ENCODE results near the gene ZSWIM6. TPM values are rescaled to one million over a fixed set of nuclear protein-coding genes. Genes with fewer than 3 reads are reported as not detected.

ZSWIM6 gene
- polyA plus RNA-seq, 5 donors, result 17.4 to 26.1 (median 20.9) TPM

DNA sequence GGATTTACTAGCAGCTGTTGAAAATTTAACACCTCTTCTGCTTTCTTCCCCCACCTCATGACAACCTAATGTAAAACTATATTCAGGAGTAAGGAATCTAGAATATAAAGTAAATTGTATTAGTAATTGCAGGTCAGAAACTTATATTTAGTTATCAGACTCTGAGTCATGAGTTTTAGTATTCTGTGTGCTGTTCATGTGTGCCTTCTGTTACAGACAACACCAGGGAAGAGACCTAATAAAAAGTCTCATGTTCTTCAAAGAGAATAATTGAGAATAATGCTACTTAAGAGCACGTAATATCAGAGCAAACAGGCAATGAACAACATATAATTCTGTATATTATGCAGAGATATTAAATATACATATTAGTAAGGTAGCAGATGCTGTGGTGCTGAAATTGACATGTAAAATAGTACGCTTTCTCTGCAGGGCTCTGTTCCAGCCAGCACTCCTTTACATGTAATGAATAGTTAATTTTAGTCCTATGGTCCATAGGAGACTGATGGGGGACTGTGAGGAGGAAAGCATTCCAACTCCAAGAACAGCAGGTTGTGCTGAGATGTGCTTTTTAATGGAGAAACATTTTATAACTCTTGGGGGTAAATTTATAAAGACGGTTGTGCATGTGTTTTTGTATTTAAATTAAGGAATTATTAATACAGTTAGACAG lies 106.4 kb downstream of the ZSWIM6 start:
- DNase-seq, result no peak

DNA sequence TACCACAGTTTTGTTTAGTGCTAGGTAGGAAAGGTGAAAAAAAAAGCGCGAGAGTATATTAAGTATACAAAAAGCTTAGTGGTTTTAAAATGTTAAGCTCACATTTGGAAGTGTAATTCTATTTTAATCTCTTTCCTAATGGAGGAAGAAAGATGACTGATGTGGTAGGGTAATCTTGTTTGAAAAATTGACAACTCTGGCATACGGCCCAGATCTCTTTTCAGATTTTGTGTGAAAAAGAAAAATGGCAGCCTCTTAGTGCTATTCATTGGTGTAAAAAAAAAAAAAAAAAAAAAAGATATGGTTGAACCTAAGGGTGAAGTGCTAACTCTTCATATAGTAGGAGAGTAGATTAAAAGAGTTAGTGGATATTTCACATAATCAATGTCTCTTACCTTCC lies 108.0 kb downstream of the ZSWIM6 start:
- no peak for DNase-seq

DNA sequence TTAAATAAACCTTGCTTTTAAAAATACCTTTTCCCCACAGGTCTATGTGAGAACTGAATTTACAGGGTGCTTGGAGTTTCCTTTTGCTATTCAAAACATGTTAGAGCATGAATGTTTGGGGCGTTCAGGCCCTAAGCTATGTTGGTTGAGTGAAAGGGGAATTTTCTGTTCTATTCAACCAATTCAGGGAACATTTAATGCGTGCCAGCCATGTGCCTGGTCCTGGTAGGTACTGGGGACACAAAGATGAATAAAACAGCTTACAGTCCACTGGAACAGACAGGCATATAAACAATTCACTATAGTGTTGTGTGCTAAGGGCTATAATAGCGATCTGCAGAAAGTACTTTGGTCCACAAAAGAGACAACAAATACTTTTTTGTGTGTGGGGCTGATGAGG lies 108.5 kb downstream of the ZSWIM6 start:
- no peak for DNase-seq

DNA sequence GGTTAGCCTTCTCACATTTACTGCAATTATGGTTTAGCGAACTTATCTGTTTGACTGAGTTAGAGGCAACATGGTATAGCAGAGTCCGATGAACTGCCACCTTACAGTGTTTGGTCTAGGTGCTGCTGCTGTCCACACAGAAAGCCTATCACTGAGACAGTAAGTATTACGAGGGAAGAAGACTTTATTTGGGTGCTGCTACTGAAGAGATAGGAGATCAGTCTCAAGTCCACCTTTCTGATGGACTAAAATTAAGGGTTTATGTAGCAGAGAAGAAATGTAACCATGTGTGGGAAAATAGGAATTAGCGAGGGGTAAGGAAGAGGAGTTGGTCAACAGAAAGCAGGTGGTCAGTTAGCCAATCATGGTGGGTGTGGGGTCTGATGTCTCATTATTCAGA lies 109.7 kb downstream of the ZSWIM6 start:
- no peak for DNase-seq

DNA sequence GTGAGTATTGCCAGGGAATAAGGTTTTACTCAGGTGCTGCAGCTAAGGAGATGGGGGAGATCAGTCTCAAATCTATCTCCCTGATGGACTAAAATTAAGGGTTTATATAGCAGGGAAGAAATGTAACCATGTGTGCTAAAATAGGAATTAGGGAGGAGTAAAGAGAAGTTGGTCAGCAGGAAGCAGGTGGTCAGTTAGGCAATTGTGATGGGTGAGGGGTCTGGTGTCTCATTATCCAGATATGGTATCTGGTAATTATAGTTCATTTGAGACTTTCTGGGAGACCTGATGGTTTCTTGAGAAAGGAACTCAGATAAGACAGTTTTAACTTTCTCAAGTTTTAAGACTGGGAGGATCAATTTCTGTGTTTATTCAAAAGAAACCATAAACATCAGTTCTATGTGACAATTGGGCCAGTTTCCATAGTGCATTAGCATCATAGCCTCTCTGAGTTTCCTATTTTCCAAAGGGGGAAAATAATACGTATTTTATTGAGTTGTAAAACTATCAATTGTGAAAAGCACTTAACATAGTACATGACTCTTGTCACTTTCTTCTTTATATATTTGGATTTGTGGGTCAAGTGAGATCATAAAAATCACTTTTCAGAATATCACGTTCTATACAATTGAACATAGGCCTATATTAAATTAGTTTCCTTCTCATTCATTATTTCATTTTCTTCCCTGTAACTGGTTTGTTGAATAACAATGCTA lies 115.9 kb downstream of the ZSWIM6 start:
- DNase-seq, result no peak

DNA sequence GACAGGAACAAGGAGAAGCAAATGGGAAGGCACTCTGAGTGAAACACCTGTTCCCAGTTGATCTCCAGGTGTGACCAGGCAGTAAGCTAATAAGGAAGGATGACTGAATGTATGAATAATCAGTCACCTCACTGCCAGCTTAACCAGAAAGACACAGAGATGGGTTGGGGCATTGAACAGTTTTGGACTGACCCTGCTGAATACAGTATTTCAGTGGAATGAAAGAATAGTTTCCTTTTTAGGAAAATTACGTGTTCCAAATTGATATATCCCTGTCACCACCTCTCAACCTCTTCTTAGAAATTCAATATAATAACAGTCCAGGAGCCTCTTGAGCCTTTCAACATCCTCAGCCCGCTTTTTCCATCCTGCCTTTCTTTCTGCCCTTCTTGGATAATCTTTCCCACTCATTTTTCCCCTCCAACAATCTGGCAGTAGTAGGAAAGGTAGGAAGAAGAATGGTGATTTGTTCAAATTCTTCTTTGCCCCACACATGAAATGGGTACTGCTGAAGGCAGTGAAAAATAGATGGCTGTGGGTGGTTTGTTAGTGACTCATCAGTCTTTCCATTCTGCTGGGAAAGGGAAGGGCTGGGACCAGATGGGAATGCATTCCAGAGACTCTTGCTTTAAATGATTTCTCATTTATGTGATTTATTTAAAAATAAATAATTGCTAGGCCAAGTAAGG lies 117.9 kb downstream of the ZSWIM6 start:
- DNase-seq, result no peak

DNA sequence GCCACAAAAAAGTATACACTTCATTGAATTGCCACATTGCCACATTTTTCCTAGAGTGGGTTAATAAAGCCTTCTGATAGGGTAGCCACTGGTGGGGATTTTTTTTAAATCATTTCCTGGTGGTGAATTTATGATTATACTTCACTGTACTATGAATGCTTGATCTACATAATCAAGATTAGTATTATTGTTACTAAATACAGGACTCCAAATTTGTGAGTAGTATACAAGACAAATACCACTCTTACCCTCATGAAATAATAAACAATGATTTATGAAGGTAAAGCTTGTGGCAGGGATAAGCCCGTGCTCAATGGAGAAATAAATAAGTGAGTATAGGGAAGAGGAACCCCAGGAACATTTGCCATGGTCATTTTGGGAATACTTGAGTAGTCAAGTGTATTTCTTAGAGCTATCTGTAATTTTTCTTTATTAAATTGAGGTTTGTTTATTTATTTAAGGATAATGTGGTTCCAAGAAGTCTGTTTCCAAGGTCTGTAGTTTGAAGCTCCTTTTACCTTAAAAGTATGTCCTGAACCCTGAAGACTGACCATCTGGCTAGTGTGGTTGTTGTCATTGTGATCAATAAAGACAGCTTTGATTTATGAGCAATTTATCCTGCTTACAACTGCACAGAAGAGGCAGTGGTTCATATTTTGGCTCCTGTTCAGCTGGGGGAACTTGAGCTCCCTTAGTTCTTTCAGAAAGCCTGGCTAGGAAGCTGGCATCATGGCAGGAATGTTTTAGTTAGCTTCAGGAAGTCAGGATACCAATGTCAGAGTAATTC lies 118.6 kb downstream of the ZSWIM6 start:
- no peak for DNase-seq

DNA sequence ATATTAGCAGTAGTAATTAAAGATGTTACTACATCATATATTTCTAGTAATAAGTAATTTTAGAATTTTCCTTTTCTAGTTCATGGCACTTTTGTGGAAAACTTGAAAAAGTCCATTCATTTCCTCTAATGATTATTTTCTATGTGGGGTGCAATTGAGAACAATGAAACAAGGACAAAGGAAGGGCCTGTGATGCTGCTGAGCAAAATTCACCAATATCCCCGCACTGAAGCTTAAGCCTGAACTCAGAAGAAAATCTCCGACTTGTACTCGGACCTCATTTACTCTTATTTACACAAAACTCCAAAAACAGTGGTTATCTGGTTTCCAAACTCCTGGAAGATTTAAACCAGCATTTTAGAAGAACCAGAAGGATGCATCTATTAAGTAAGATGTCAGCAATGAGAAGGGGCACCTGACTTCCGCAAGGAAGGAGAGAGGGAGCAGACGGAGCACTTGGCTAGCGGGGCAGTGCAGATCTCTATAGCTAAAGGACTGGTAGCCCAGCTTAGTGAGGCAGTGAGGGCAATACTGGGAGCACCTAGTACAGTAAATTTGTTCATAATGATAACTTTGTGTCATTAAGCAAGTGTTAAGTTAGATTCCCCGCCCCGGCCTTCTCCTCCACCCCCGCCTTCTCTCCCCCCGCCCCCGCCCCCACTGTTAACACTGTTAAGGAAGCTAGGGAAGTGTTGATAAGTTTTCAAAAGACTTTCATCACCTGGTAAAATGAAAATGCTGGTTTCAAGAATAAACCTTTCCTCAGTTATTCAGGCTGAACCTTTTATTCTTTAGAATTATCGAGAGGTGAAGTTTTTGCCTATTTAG lies 123.3 kb downstream of the ZSWIM6 start:
- no peak for DNase-seq

DNA sequence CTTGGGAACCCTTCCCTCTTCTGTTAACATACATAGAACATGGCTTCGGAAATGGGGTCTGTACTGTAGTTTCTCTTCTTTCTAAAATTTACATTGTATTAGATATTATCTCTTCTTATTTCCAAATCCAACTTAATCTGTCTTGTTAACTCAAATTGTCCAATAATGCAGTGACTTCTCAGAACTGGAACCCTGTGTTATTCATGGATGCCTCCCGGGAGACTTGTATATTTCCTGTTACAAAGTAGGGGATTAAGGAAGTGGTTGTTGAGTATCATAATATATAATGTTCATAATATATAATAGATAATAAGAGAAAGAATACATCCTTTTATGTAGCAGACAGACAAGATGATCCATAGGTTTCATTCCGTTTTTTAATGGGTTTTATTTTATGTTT lies 128.4 kb downstream of the ZSWIM6 start:
- no peak for DNase-seq

DNA sequence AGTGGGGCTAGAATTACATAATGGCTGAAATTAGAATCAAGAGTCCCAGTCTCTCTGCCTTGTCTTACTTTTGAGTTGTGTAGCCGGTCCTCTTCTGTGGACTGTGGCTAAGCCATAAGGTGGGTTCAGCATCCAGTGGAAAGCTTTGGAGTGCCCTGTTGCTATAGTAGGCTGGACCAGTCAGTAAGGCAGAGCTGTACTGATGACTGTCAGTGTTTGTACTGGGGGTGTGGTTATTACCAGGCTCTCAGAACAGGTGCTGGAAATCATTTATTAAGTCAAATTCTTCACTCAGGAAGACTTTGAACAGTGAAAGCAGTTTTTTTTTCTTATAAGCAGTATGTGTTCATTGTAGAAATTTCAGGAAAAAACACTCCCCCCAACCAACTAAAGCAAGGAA lies 129.4 kb downstream of the ZSWIM6 start:
- DNase-seq, result no peak

DNA sequence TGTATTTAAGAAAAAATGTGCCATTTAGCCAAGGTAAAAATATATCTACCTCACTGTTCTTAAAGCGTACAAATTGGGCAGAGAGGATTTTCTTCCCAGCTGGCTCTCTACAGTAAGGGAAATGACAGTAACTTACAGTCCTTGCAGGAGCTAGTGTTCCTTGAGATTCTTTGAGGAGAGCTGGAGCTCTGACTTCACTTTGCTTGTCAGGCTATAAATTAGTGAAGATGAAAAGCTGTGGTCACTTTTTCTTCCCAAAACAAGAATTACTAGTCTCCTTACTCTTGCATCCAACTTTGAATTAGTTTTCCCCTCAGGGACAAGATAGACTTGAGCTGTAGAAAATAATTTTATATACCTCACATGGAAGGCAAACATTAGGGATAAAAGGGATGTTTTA lies 129.9 kb downstream of the ZSWIM6 start:
- no peak for DNase-seq

DNA sequence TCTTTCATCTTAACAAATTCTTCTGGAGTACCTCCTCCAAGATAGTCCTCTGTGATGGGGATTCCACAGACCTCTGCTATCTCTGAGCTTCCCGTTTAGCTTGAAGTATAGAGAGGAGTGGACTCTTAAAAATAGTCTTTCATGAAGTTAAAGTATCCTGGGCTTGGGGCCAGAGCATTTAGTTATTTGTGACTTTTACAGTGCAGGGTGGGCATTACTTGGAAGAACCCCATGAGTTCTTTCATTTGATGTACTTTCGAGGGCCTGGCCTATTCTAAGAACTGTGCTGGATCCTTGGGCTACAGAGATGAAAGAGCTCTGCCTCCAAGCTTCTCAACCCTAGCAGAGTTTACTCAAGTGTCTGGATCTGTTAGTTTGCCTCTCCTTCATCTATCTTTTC lies 131.5 kb downstream of the ZSWIM6 start:
- DNase-seq, result no peak

DNA sequence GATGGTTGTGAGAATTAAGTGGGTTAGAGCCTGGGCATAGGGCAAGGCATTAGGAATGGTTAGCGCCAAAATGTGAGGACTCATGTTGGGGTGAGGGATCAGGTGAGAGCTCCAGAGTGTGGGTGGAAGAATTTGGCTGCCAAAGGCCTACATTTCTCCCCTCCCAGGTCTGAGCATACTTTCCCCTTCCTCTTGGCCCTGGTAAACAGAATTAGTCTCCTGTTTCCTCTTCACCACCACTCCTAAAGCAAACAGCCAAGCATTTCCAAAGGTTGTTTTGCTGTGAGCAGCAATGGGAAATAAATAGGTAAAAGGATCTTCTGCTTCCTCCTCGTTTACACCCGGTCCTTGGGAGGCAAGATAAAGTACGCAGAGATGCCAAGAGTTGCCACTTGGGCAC lies 132.5 kb downstream of the ZSWIM6 start:
- DNase-seq, result no peak

DNA sequence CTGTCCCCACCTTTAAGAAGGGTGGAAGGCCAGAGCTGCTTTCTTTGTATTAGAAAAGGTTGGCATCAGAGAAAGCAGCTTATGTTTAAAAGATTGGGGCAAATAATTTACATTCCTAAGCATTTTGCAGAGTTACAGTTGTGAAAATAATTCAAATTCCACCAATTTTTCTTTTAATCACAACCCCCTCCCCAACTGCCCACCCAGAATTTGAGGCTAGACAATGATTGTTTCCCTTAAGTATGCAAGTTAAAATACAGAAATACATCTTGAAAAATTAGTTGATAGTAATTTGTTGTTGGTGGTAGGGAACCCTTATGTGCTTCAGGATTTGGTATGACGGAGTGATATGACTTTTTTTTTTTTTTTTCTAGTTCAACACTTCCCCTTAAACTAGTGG lies 133.0 kb downstream of the ZSWIM6 start:
- DNase-seq, result no peak

DNA sequence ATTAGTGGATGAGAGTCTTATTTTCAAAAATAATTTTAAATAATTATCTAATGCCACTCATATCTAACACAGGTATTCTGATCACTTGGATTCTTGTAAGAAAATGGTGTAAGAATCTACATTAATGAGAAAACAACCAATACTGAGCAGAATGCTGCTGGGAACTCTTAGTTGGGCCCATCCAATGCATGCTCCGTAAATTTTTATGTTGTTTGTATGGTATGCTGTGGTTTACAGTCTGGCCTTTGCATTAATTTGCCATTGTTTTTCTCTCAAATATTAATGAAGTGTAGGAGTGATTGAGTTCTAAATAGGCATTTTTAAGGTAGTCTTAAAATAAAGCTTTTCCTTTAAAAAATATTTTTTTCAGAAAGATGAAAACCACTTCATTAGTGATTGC lies 133.4 kb downstream of the ZSWIM6 start:
- DNase-seq, result no peak

DNA sequence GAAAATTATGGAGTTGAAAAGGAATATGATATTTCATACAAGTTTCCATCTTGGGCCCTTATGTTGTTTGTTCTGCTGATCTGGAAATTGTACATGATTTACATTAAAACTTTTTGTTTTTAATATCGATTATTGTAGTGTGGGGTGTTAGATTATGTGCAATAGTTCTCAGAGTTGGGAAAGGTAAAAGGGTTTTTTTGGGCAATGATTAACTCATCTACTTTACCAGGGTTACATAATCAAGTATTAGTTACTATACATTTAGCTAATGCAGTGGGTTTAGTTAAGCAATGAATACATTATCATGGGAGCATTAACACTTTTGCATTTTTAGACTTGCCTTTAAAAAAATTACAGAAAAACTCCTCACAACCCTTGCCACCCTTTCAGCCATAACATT lies 134.0 kb downstream of the ZSWIM6 start:
- no peak for DNase-seq

DNA sequence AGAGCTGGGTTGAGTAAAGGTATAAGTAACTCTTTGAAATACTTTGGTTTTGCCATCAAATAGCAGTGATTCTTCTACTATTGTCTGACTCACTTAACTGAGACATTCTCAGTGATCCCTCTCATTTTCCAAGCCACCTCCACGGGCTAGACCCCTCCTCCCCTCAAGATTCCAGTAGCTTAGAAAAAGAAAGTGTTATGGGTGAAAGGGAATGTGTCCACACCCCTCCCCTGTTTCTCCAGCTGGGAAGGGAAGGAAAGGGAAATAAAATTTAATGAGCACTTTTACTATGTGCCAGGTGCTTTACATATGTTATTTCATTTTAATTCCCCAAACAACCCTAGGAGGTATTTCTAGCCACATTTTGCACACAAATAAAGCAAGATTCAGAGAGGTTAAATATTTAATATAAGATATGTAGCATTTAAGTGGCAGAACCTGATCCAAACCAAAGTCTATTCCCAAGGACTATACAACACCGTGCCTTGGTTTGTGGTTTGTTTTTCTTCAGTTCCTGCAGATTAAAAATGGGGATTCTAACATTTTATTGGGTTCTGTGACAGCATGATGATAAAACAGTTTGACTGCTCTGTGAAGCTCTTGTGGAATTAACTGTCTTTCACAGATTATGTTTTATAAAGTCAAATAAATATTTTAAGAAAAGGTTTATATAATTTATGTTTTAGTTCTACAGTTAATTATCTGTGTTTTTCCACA lies 135.9 kb downstream of the ZSWIM6 start:
- no peak for DNase-seq

DNA sequence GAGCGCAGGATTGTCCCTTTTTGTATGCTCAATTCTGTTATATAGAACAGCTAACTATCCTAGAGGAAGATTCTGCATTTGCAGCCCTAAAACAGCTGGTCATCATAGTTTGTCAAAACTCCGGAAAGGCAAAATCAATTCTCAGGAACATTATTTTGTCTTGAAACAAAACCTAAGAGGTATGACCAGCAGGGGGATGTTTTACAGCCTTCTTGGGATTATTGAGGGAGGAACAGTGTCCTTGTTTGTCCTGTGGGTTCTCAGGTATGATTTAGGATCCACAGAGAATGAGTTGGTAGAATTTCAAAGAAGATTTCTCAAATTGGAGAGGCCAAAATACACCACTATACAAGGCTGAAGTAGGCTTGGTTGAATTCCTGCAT lies 136.4 kb downstream of the ZSWIM6 start:
- DNase-seq, result no peak

DNA sequence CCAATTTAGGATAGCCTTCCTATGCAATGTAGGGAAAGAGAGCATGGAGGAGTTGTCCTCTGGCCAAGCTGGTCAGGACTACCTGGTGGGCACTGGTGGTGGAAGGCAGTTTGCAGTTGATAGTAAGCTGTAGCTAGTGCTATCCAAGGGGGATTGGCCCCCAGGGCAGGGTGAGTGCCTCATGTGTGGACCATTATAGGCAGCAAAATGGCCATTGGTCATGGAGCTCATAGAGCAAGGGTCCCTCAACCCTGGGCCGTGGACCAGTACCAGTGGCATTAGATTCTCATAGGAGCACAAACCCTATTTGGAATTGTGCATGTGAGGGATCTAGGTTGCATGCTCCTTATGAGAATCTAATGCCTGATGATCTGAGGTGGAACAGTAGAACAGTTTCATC lies 139.3 kb downstream of the ZSWIM6 start:
- DNase-seq, result no peak

DNA sequence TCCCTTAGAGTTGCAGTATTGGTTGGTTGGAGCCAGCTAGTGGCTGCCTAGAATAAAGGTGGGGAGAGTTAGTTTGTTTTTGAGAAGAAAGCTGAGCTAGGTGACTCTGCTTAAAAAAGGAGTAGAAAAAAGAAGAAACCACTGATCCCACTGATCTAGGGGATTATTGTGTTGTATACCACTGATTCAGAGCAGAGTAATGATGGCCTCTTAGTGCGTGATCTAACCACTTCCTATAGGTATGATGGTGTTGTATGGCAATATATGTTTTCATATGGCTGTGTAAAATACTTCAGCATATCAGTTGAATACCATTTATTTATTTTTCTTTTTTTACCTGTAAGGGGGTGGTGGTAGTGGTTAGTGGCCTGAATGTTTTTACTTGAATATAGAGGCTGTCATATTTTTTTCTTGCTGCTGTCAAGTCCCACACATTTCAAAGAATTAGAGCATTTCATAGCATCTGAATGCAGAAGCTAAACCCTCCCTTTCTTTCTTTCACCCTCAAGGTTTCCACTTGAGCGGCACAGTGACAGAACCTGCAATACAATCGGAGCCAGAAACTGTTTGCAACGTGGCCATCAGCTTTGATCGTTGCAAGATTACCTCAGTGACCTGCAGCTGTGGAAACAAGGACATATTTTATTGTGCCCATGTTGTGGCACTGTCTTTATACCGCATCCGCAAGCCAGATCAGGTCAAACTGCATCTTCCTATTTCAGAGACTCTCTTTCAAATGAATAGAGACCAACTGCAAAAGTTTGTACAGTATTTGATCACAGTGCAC lies 140.3 kb downstream of the ZSWIM6 start:
- no peak for DNase-seq

Data from right lung (tissue), 5 donors.